Stimulated activated CD4-positive, alpha-beta T cell treated with anti-CD3 and anti-CD28 coated beads, Interleukin-1b, Interleukin-23, amount 100 ng/mL, for 48 hours (primary cell): Measurements from ENCODE around the gene DDR1.

Experiments
- DNase-seq: peaks from one replicate; pipeline ENCODE4 v3.0.0-alpha.2; 2020

DDR1 gene

DNA sequence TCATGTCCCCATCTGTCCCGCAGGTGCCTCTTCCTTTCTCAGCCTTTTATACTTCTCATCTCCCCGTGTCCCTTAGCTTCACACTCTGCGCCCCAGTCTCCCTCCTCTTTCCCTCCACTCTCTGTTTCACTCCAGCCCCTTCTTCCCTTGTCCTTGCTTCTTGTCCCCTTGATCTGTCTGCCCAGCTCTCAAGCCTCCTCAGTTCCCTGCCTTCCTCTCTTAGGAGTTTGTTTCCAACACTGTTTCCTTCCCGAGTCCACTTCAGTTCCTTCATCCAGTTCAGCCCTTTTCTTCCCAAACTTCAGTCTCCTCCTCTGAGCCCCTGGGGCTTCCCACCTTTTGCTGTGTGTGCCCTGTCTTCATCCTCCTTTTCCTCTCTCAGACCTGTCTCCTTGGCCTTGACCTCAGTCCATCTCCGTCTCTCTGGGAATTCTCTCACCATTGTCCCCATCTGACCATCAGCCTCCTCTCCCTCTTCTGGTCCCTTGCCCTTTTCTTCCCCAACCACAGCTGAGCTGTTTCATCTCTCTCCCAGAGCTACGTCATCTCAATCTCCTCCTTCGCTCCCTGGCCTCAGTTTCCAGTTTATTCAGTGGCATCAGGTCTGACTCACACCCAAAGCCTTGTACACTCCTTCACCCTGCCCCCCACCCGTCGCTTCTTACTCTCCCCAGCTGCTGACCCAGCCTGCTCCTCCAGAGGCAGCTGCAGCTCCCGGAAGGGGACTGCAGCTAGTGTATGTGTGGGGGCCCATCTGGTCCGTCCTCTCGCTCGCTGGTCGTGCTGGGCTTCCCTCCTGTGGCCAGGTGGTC is 2.7 kb upstream of the DDR1 start:
- no peak for DNase-seq

DNA sequence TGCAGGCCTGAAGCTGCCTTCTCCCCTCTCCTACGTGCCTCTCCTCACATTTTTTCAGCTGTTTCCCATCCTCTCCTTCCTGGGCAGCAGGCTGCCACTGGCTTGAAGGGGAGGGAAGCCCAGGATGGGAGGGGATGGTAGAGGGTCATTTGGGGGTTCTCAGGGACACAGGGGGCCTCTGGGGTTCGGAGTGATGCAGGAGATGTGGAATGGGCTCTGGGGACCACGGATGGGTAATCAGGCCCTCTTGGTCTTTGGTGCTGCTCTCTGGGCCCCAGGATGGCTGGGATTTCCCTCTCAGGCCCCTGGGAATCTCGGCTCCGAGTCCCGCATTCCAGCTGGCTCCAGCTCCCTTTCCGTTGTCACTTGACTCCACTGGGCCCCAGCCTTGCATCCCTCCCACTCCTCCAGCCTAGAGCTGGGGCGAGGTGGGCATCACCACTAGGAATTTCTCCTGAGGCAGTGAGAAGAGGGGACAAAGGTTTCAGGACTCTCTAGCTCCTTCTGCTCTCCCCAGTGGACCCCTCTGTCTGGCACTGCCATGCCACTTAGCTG is 2.0 kb upstream of the DDR1 start:
- DNase-seq: no peak

DNA sequence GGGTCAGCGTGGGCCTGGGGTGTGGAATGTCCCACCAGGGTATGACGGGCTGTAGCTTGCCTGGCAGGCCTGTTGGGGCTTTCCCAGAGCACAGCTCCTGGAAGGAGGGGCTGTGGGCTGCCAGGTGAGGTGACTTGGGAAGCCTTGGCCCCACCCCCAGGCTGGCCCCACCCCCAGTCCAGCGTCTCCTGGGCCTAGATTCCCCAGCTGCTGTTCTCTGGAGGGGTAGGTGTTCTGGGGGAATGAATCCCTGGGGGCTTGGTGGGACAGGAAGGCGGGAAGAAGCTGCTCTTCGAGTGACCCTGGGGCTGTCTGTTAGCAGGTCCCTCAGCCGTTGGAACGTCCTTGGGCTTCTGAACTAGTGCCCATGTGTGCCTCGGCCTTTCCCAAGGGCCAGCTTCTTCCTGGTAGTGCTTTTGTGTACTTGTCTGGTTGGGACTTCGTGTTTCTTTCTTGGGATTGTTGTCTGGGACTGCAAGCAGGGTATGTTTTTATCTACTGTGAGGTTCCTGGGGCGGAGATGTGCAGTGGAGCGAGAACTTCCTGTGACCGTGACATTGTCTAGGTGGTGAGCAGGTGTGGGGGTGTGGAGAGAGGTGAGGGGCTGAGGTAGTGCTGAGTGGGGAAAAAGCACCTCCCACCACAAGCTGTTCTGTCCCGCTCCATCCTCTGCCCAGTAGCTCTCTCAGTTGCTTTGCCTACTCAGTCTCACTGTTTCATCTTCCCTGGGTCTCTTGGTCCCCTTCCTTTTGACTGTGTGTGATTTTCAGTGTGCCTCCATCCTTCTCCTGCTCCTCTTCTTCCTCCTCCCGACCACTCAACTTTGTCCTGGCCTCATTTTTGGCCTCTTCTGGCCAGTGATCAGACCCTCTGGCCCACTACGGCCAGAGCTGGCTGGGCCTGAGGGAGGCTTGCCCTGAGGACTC is 1.3 kb upstream of the DDR1 start:
- no peak for DNase-seq

DNA sequence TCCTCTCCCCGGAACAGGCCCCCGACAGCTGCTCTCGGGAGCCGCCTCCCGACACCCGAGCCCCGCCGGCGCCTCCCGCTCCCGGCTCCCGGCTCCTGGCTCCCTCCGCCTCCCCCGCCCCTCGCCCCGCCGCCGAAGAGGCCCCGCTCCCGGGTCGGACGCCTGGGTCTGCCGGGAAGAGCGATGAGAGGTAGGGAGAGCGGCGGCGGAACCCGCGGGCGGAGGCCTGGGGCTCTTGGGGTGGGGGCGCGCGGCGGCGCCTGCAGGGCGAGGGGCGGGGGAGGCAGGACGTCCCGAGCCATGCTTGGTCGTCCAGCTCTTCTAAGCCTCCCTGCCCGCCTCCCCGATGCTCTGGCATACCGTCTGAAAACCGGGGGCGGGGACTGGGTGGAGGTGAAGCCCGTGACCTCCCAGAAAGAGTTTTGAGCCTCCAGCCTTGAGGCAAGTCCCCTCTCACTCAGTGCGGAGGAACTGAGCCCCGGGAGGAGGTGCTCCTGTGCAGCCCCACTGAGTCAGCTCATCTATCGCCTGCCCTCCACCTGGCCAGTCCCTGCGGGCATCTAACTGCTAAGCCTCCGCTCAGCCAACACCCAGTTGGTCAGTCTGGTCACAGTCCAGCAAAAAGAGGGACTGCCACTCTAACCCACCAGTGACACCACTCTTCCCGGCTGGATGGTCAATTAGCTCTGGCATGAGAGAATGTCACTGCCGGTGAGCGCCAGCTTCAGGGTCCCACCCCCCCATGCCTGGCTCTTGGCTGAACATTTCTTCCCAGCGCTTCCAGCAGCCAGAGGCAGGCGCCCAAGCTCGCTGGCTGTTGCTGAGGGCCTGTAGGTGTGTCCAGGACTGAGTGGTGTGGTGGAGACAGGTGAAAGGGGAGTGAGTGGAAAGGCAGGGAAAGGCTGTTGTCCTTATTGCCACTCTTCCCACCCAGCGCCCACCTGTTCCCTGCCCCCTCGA is 482 bp downstream of the DDR1 start:
- DNase-seq: peak; percentile 33

DNA sequence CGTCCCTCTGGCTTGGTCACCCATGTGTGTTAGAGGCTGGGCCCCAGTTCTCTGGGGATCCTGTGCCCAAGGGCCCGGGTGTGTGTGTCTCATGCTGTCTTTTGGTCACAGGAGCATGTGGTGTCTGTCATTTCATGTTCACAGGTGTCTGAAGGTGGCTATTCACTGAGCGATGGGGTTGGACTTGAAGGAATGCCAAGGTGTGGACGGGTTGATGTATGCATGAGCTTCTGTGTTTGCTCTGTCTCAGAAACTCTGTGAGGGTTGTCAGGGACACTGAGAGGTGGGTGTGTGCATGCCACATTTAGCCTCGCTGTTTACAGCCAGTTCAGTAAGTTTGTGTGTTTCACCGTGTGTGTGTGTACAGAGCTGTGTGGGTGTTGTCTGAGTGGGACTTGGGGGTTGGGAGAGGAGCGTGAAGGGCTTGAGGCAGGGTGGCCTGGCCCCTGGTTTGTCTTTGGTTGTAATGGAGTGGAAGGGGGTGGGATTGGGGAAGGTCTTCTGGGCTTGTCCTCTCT is 1.2 kb downstream of the DDR1 start:
- DNase-seq: no peak

DNA sequence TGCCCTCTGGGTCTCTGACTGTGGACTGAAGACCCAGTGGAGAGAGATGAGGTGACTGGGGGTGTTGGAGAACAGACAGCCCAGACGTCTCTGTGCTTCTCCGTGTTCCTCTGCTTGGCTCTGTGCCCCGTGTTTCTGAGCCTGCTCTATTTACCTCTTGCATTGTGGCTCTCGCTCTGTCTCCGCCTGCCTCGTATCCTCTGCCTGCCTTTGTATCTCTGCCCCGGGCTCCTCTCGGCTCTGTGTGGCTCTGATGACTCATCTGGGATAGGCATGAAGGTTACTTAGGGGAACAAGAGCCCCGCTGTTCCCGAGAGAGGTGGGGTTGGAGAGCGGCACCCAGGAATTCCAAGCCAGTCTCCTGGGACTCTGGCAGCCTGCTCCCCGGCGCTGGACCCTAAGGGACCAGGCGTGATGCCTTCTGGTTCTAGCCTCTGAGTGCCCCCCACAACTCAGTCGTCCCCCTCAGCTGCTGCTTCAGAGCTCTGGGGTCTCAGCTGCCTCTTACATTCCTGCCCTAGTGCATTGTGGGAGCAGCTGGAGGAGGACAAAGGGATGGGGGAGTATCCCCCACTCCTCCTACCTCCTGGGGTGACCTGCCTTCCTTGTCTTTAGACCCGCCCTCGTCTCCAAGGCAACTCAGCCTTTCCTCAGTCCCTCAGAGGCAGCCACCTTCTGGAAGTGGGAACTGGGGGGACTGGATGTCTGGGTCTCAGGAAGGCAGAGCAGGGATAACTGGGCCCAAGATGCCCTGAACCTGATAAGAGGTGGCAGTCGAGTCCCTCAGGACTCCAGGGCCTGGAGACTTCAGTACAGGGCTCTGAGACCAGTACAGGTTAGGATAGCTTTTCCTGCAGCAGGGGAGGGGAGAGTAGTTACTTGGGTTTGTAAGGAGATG is 1.9 kb downstream of the DDR1 start:
- DNase-seq: peak; percentile 35

DNA sequence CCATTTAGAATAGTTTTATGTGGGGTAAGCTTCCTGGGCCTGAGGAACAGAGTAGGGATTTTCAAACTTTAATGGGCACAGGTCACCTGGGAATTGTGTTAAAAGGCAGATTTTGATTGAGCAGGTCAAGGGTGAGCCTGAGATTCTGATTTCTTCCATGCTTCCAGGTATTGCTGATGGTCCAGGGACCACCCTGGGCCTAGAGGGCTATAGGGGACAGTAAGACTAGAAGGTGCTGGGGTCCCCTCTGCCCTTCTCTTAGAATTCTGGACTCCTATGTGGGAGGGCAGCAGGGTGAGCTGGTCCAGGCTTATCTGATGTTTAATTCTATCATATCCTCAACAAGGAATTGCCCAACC is 2.6 kb downstream of the DDR1 start:
- DNase-seq: no peak

DNA sequence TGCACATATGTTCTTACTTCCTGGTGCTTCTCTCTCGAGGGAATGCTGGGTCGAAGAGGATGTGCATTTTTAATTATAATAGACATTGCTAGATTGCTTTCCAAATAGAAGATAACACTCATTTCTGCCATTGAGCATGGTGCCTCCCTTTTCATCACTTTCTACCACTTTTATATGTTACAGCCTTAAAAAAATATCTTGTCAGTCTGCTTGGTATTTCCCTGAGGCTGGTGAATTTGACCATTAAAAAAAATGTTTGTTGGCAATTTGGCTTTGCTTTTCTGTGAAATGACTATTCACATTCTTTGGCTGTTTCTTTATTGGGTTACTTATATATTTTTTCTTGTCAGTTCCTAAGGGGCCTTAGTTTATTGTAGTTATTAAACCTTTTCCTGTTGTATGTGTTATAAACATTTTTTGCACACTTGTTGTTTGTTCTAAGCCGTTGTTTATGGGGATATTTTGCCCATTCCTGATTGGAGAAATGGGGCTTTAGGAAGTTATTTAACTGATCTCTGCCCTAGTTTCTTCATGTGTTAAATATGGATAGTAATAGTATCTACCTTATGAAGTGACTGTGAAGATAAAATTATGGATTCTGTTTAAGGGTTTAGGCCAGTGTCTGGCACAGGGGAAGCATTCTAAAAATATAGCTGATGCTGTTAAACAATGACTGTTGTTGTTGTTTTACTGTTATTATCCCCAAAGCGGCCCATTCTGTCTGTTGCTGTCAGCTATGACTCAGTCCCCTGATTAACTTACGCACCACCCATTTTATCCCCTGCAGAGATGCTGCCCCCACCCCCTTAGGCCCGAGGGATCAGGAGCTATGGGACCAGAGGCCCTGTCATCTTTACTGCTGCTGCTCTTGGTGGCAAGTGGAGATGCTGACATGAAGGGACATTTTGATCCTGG is 3.8 kb downstream of the DDR1 start:
- no peak for DNase-seq

DNA sequence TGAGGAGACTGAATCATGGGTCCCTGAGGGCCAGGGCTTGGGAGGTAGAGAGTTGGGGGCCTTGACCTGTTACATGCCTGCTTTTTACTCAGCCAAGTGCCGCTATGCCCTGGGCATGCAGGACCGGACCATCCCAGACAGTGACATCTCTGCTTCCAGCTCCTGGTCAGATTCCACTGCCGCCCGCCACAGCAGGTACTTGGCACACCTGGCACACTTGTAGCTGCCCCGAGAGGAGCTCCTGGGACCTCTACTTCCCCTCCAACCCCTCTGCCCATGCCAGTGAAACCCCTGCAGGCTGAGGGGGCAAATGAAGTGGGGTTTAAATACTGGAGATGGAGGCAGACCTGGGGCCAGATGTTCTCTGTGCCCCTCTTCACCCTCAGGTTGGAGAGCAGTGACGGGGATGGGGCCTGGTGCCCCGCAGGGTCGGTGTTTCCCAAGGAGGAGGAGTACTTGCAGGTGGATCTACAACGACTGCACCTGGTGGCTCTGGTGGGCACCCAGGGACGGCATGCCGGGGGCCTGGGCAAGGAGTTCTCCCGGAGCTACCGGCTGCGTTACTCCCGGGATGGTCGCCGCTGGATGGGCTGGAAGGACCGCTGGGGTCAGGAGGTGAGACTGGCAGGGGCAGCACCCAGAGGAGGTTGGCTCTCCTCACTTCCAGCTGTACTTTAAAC is 4.6 kb downstream of the DDR1 start:
- no peak for DNase-seq

DNA sequence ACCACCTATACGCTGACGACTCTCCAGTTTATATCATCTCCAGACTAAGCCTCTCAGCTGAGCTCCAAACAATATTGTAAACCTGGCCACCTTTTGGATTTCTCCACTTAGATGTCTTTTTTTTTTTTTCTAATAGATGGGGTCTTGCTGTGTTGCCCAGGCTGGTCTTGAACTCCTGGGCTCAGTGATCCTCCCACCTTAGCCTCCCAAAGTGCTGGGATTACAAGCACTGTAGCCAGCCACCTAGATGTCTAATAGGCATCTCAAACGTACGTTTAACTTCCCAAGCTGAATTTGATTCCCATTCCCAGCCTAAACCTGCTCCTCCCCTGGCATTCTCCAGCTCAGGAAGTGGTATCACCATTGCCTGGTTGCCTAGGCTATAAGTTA is 5.2 kb downstream of the DDR1 start:
- no peak for DNase-seq

DNA sequence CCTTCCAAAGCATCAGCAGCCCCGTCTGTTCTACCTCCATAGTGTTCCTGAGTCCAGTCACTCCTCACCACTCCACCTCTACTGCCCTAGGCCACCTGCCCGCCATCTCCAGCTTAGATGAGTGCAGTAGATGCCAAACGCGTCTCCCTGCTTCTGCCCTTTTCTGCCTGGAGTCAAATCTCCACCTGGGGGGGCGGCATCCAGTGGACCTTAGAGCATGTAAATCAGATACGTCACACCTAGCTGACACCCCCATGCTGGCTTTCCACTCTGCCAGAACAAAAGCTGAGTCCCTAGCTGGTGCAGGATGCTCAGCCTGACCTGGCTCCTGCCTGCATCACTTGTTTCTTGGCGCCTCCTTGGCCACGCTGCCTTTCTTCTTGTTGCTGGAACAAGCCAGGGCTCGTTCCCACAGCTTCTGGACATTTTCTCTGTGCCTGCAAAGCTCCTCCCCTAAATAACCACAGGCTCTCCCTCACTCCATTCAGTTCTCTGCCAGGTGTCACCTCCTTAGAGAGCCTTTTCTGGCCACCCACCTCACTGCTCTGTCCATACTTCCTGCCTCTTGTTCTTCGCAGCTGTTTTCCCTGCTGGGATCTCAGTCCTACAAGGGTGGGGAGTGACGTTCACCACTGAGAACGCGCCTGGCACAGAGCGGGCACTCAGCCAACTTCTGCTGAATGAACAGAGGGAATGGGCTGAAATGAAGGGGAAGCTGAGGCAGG is 5.8 kb downstream of the DDR1 start:
- DNase-seq: no peak

DNA sequence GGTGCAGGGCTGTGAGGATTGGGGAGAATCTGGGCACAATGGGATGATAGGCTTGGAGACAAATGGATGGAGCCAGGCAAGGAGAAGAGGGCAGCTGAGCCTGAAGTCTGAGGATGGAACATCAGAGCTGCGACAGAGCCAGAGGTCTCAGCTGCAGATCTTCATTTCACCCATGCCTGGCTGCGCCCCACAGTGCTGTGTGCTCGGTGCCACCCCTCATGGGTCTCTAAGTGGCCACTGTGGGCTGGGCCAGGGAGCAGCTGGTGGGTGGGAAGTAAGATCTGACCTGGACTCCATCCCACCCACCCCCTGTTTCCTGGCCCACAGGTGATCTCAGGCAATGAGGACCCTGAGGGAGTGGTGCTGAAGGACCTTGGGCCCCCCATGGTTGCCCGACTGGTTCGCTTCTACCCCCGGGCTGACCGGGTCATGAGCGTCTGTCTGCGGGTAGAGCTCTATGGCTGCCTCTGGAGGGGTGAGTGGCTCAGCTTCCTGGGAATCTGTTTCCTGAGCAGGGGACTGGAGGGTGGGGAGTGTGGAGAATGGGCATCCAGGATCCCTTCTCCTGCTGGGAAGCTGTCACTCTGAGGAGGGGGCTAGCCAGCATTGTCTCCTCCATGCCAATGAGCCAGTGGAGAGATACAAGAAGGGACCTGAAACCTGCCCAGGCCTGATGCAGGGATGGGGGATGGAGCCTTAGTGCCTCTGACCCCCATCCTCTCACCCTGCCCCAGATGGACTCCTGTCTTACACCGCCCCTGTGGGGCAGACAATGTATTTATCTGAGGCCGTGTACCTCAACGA is 6.5 kb downstream of the DDR1 start:
- no peak for DNase-seq

DNA sequence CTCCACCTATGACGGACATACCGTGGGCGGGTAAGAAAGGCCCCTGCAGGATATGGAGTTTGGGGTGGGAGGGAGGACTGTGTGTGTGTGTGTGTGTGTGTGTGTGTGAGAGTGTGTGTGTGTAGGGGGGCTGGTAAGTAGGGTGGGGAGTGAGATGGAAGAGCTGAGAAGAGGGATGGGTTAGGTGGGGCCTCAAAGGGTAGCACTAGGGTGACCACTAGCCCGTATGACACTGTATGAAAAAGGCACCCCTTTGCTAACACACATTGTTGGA is 7.1 kb downstream of the DDR1 start:
- no peak for DNase-seq

DNA sequence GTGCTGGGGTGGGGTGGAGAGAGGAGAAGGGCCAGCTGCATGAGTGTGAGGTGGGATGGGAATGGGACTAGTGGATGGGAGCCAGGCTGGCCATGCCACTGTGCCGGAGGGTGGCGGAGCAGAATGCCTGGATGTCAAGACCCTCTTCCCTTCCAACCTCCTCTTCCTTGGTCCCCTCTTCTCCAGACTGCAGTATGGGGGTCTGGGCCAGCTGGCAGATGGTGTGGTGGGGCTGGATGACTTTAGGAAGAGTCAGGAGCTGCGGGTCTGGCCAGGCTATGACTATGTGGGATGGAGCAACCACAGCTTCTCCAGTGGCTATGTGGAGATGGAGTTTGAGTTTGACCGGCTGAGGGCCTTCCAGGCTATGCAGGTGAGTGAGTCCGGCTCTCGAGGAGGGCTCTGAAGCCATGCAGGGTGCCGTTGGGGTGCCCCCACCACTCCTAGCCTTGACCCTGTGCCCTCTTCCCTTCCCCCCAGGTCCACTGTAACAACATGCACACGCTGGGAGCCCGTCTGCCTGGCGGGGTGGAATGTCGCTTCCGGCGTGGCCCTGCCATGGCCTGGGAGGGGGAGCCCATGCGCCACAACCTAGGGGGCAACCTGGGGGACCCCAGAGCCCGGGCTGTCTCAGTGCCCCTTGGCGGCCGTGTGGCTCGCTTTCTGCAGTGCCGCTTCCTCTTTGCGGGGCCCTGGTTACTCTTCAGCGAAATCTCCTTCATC is 7.7 kb downstream of the DDR1 start:
- no peak for DNase-seq

DNA sequence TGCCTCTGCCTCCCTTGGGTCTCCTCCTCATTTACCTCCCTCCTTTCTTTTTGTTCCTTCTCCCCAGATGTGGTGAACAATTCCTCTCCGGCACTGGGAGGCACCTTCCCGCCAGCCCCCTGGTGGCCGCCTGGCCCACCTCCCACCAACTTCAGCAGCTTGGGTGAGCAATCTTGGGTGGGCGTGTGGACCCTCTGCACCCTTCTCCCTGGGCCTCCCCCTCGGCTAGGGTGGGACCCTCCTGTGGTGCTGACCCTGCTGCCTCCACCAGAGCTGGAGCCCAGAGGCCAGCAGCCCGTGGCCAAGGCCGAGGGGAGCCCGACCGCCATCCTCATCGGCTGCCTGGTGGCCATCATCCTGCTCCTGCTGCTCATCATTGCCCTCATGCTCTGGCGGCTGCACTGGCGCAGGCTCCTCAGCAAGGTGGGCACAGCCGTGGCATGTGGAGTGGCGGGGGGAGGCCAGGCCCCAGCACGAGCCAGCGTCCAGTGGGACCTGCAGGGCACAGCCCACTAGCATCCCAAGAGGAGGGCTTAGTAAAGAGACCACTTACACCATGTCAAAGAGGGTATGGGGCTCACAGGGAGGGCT is 8.8 kb downstream of the DDR1 start:
- no peak for DNase-seq

DNA sequence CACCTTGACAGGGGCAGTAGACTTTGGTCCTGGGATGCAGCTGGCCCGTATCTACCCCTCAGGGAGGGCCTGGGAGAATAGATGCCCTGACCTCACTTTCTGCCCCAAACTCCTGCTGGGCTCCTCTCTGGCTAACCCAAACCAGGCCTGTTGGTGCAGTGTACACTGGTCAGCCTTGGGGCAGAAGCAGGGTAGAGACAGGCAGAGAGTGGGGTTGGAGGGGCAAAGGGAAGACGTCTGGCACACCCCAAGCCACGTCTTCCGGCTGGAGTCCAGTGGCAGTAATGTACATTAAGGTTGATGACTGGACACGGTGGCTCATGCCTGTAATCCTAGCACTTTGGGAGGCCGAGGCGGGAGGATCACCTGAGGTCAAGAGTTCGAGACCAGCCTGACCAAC is 9.3 kb downstream of the DDR1 start:
- DNase-seq: no peak

DNA sequence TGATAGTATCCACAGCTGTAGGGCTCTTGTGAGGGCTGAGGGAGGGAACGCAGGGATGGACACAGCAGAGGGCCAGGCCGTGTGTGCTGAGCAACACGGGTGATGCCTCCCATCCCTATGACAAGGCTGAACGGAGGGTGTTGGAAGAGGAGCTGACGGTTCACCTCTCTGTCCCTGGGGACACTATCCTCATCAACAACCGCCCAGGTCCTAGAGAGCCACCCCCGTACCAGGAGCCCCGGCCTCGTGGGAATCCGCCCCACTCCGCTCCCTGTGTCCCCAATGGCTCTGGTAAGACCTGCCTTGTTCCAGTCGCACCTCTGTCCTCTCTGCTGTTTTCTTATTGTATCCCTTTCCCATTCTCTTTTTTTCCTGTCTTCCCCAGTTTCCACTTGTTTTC is 10.1 kb downstream of the DDR1 start:
- no peak for DNase-seq
